A549 (cell line): ENCODE data around the gene ZNF639. TPM values are rescaled to one million over a fixed set of nuclear protein-coding genes. Genes with fewer than 3 reads are reported as not detected.

Experiments used
- ATAC-seq, 2 experiments: fragments of 200-7000 bp in 1 of 2; fragments of >200 bp in 1 of 2; cut with Nextera tagmentation in 1 of 2; cut with Tn5 transposase in 1 of 2; 3 replicates each; pipeline versions ENCODE4 v1.8.0 to v1.9.1; 2018 to 2020; ENCODE audit warnings: mild to moderate bottlenecking in 1 of 2, moderate library complexity in 1 of 2
- CTCF ChIA-PET: fragments of 300-600 bp; sonication (Branson Sonifier 250); formaldehyde crosslinking; extraction: SDS; loops from one replicate; lab custom pipeline; 2021; ENCODE audit warnings: antibody characterized with exemption, inconsistent platforms; lab: Yijun Ruan, JAX
- POLR2A ChIA-PET: fragments of 350-600 bp; formaldehyde crosslinking; extraction: SDS; loops from one replicate; lab custom pipeline; 2021; ENCODE audit warnings: antibody characterized with exemption, inconsistent platforms; lab: Yijun Ruan, JAX
- DNase-seq, 2 experiments: peaks; one replicate each; pipeline versions ENCODE4 v3.0.0 to v3.0.0-alpha.2; 2011 to 2016; ENCODE audit warnings: low read depth in 1 of 2, low spot score in 1 of 2
- FAIRE-seq: peaks from 2 replicates; lab custom pipeline; 2011; peaks lifted over from hg19 to GRCh38; lab: Jason Lieb, UNC
- H3K27ac ChIP-seq, 2 experiments: fragments of >200 bp; sonication (Bioruptor Twin); formaldehyde crosslinking; 3 replicates each; pipeline ENCODE4 v1.5.1; 2016 to 2017
- H3K4me1 ChIP-seq: fragments of >200 bp; sonication (Bioruptor Twin); formaldehyde crosslinking; 3 replicates; pipeline ENCODE4 v1.6.1; 2016
- H3K4me2 ChIP-seq: fragments of >200 bp; sonication (Bioruptor Twin); formaldehyde crosslinking; 3 replicates; pipeline ENCODE4 v1.6.1; 2016
- H3K4me3 ChIP-seq: fragments of >200 bp; sonication (Bioruptor Twin); formaldehyde crosslinking; 3 replicates; pipeline ENCODE4 v1.5.1; 2016
- H3K9me3 ChIP-seq: fragments of >200 bp; sonication (Bioruptor Twin); formaldehyde crosslinking; 3 replicates; pipeline ENCODE4 v1.6.1; 2016
- BCL3 ChIP-seq: fragments of >200 bp; sonication (Bioruptor Twin); formaldehyde crosslinking; IDR thresholded peaks from 3 replicates; pipeline ENCODE4 v1.6.1; 2016
- CHD2 ChIP-seq: fragments of 150-350 bp; IDR thresholded peaks from 2 replicates; pipeline ENCODE4 v1.6.1; 2014; ENCODE audit warnings: low read length; ENCODE audit not compliant: partially characterized antibody
- CTCF ChIP-seq: fragments of >200 bp; sonication (Bioruptor Twin); formaldehyde crosslinking; IDR thresholded peaks from 3 replicates; pipeline ENCODE4 v1.5.1; 2016
- E2F6 ChIP-seq: IDR thresholded peaks from 2 replicates; pipeline ENCODE4 v1.6.1; 2012; ENCODE audit warnings: low read depth, borderline replicate concordance
- EHF ChIP-seq: fragments of 250-450 bp; sonication (Bioruptor Pico); IDR thresholded peaks from 2 replicates; pipeline ENCODE4 v1.5.0; 2020; ENCODE audit warnings: mild to moderate bottlenecking
- EHMT2 ChIP-seq: fragments of 200-600 bp; sonication (generic); IDR thresholded peaks from 2 replicates; pipeline ENCODE4 v1.6.1; 2016; ENCODE audit warnings: antibody characterized with exemption, low read depth, mild to moderate bottlenecking, moderate library complexity
- ELK1 ChIP-seq: fragments of 150-350 bp; IDR thresholded peaks from 2 replicates; pipeline ENCODE4 v1.6.1; 2014; ENCODE audit warnings: low read depth, mild to moderate bottlenecking, low read length
- EP300 ChIP-seq, 2 experiments: fragments of >200 bp; sonication (Bioruptor Twin); formaldehyde crosslinking; IDR thresholded peaks; 2 replicates in 1 of 2; 3 replicates in 1 of 2; pipeline ENCODE4 v1.6.1; 2016 to 2017
- ESRRA ChIP-seq: fragments of 150-350 bp; IDR thresholded peaks from 2 replicates; pipeline ENCODE4 v1.6.1; 2014; ENCODE audit warnings: mild to moderate bottlenecking, low read length, borderline replicate concordance
- FOSB ChIP-seq: fragments of 250-450 bp; sonication (Bioruptor Pico); IDR thresholded peaks from 2 replicates; pipeline ENCODE4 v1.5.0; 2020; ENCODE audit warnings: mild to moderate bottlenecking, moderate library complexity
- FOXS1 ChIP-seq: fragments of 250-450 bp; sonication (Bioruptor Pico); IDR thresholded peaks from 2 replicates; pipeline ENCODE4 v1.5.0; 2020; ENCODE audit warnings: mild to moderate bottlenecking, moderate library complexity
- GATA3 ChIP-seq: IDR thresholded peaks from 2 replicates; pipeline ENCODE4 v1.6.1; 2012; ENCODE audit warnings: borderline replicate concordance
- HES2 ChIP-seq: fragments of >200 bp; sonication (Bioruptor Twin); formaldehyde crosslinking; IDR thresholded peaks from 2 replicates; pipeline ENCODE4 v1.6.1; 2016
- HEYL ChIP-seq: fragments of 250-450 bp; sonication (Bioruptor Pico); IDR thresholded peaks from 2 replicates; pipeline ENCODE4 v1.8.0; 2021; ENCODE audit warnings: mild to moderate bottlenecking, moderate library complexity
- HOXB5 ChIP-seq: fragments of 250-450 bp; sonication (Bioruptor Pico); IDR thresholded peaks from 2 replicates; pipeline ENCODE4 v1.5.0; 2020; ENCODE audit warnings: mild to moderate bottlenecking, moderate library complexity
- KDM5A ChIP-seq: fragments of 200-600 bp; sonication (generic); IDR thresholded peaks from 2 replicates; pipeline ENCODE4 v1.6.1; 2016; ENCODE audit warnings: antibody characterized with exemption, mild to moderate bottlenecking
- MYC ChIP-seq: IDR thresholded peaks from 2 replicates; pipeline ENCODE4 v1.6.1; 2012; ENCODE audit warnings: mild to moderate bottlenecking, inconsistent platforms, low read length, improper control_type of control experiment, borderline replicate concordance
- NR3C1 ChIP-seq: fragments of >200 bp; sonication (Bioruptor Twin); formaldehyde crosslinking; IDR thresholded peaks from 3 replicates; pipeline ENCODE4 v1.6.1; 2017
- POLR2A ChIP-seq: IDR thresholded peaks from 2 replicates; pipeline ENCODE4 v1.6.1; 2012; ENCODE audit warnings: mild to moderate bottlenecking, low read length
- POLR2AphosphoS2 ChIP-seq: conservative IDR thresholded peaks from 2 replicates; pipeline ENCODE4 v1.6.1; 2012; ENCODE audit warnings: low read length, improper control_type of control experiment, inconsistent platforms
- RCOR1 ChIP-seq: fragments of 150-350 bp; IDR thresholded peaks from 2 replicates; pipeline ENCODE4 v1.6.1; 2014; ENCODE audit warnings: antibody characterized with exemption, low read length, low read depth
- REST ChIP-seq: fragments of 200-600 bp; sonication (generic); IDR thresholded peaks from 2 replicates; pipeline ENCODE4 v1.6.1; 2016; ENCODE audit warnings: antibody characterized with exemption, mild to moderate bottlenecking, moderate library complexity
- RNF2 ChIP-seq: fragments of 200-600 bp; sonication (generic); IDR thresholded peaks from 2 replicates; pipeline ENCODE4 v1.6.1; 2016; ENCODE audit warnings: low read depth, mild to moderate bottlenecking, antibody characterized with exemption, moderate library complexity, borderline replicate concordance
- SREBF2 ChIP-seq: fragments of 450-650 bp; IDR thresholded peaks from 2 replicates; pipeline ENCODE4 v1.6.1; 2014; ENCODE audit warnings: mild to moderate bottlenecking, moderate library complexity
- TFCP2L1 ChIP-seq: fragments of 250-450 bp; sonication (Bioruptor Pico); IDR thresholded peaks from 2 replicates; pipeline ENCODE4 v1.5.0; 2021; ENCODE audit warnings: mild to moderate bottlenecking
- ZSCAN20 ChIP-seq: fragments of 250-450 bp; sonication (Bioruptor Pico); IDR thresholded peaks from 2 replicates; pipeline ENCODE4 v1.8.0; 2022; ENCODE audit warnings: mild to moderate bottlenecking, moderate library complexity
- WGBS: methylation state at CpG from one replicate; pipeline ENCODE4 v1.1.6; 2017; ENCODE audit errors: missing lambda C conversion rate; 5-methylcytosine and 5-hydroxymethylcytosine counted together
- polyA plus RNA-seq, 4 experiments: library from polyadenylated mRNA; depleted of rRNA in 3 of 4; stranded (reverse); fragments of >200 nt; fragmentation: RNase III in 1 of 4; extraction: RNeasy Plus Mini Kit Qiagen cat#74134 plus additional on column Dnase treatment in 1 of 4; gene quantifications; 2 replicates in 3 of 4; 3 replicates in 1 of 4; pipeline ENCODE4 v1.2.3, GENCODE V29; 2011 to 2017

Gene ZNF639
- polyA plus RNA-seq, 2 of the 4 experiments (the other 2 are of a cell fraction): 18.9 to 19.0 TPM

GRCh38 chr3:179324270-179324754 is 1.5 kb downstream of the ZNF639 start:
- Histone ChIP-seq H3K4me1 (peaks cover 8% of the 10 kb centered on the region), H3K4me2 (peak overlapping the region; percentile 76), H3K4me3 (peak overlapping the region; percentile 80)
- ATAC-seq (no peak), FAIRE-seq (no peak)
- WGBS: 27% methylated on average over 8 of the region's 8 CpGs
- POLR2A ChIA-PET: interaction anchor here (1.7 kb wide), 1 partner anchor 254 kb away, joined by 6 read pairs; no protein-coding TSS in a partner anchor
- TF ChIP-seq CHD2 (no peak), ELK1 (no peak), HES2 (no peak), ESRRA (no peak), TFCP2L1 (CRISPR knock-in tag) (no peak), RCOR1 (no peak), POLR2A (no peak), BCL3 (no peak), POLR2AphosphoS2 (no peak), HOXB5 (CRISPR knock-in tag) (no peak), FOSB (CRISPR knock-in tag) (no peak), MYC (no peak), GATA3 (no peak), SREBF2 (no peak), CTCF (no peak), RNF2 (no peak)
- TF ChIP-seq, all 56 proteins: peak for 0
- Histone ChIP-seq H3K27ac (peak overlapping the region; percentile 4 to 100; a peak in 3 of 6 replicates), H3K9me3 (no peaks in the 10 kb centered on the region)
- CTCF ChIA-PET: no interaction called here
- no peak for DNase-seq

- FAIRE-seq: no peak
- no peak for TF ChIP-seq NR3C1
- no peak for TF ChIP-seq FOSB (CRISPR knock-in tag)
- no peak for TF ChIP-seq RNF2
- TF ChIP-seq EHMT2: no peak
- TF ChIP-seq ZSCAN20: no peak
- TF ChIP-seq E2F6: no peak
- no peak for TF ChIP-seq EP300 (IDR thresholded peaks at IDR 0.05)
- no peak for TF ChIP-seq FOXS1 (CRISPR knock-in tag)
- TF ChIP-seq KDM5A: no peak
- no peak for TF ChIP-seq MYC
- no peak for TF ChIP-seq HEYL (CRISPR knock-in tag)
- no peak for TF ChIP-seq EHF (CRISPR knock-in tag)
- TF ChIP-seq REST: no peak
- TF ChIP-seq POLR2AphosphoS2: no peak
- Histone ChIP-seq H3K4me2 (no peak overlapping the region), H3K4me3 (no peak overlapping the region), H3K4me1 (no peaks in the 10 kb centered on the region), H3K27ac (no peak overlapping the region), H3K9me3 (no peaks in the 10 kb centered on the region)
- ATAC-seq: no peak
- CTCF ChIA-PET: interaction anchor here (0.9 to 1.2 kb wide), 2 partner anchors 14 to 225 kb away, joined by 3 read pairs; no protein-coding TSS in a partner anchor
- no peak for DNase-seq
- 56% methylated on average over 1 of the region's 1 CpG for WGBS
- POLR2A ChIA-PET: no interaction called here
These were observed 7.6 kb downstream of the ZNF639 start for GRCh38 chr3:179330438-179330837.
